Measurements from ENCODE around the gene MXD4. TPM values are rescaled to one million over a fixed set of nuclear protein-coding genes. Genes with fewer than 3 reads are reported as not detected.

Gene MXD4
- total and polyA plus RNA-seq, 12 donors: 13.9 to 245 (median 96.4) TPM

GRCh38 chr4:2288051-2288541 is 26.2 kb upstream of the MXD4 start:
- H3K4me1 ChIP-seq (replicated peaks in 1 of 2): peaks cover 8 to 12% of the 10 kb centered on the region in 2 donors
- H3K36me3 ChIP-seq (replicated peaks in 1 of 2): no peaks in the 10 kb centered on the region
- peak in 4 of 7 donors; percentile 1 to 28 (median 8) for DNase-seq
- intact Hi-C loops (cut with DNase I): no loop called here
- H3K9me3 ChIP-seq (replicated peaks in 1 of 3): no peaks in the 10 kb centered on the region
- 83 to 91% (median 88%) methylated on average over 6 to 10 of the region's 10 CpGs for WGBS, 4 donors
- no peak for TF ChIP-seq POLR2A (IDR thresholded peaks at IDR 0.05)
- TF ChIP-seq CTCF (IDR thresholded peaks at IDR 0.05): no peak
- H3K4me3 ChIP-seq: no peak overlapping the region
- no peaks in the 10 kb centered on the region for H3K27me3 ChIP-seq
- no peak overlapping the region for H3K27ac ChIP-seq

- intact Hi-C loops (cut with DNase I): no loop called here
- Histone ChIP-seq H3K4me3 (no peak overlapping the region), H3K27me3 (no peaks in the 10 kb centered on the region), H3K4me1 (replicated peaks in 1 of 2) (peaks cover 3 to 7% of the 10 kb centered on the region in 2 donors), H3K9me3 (replicated peaks in 1 of 3) (no peaks in the 10 kb centered on the region), H3K27ac (no peak overlapping the region), H3K36me3 (replicated peaks in 1 of 2) (no peaks in the 10 kb centered on the region)
- TF ChIP-seq CTCF (IDR thresholded peaks at IDR 0.05): no peak
- no peak for TF ChIP-seq POLR2A (IDR thresholded peaks at IDR 0.05)
- peak in 1 of 7 donors; percentile 11 for DNase-seq
- WGBS, 4 donors: 88 to 93% (median 90%) methylated on average over 9 of the region's 9 CpGs
These were observed 25.6 kb upstream of the MXD4 start for GRCh38 chr4:2287594-2287915.

GRCh38 chr4:2286904-2287593 is 25.1 kb upstream of the MXD4 start:
- 79 to 92% (median 85%) methylated on average over 11 to 19 of the region's 19 CpGs for WGBS, 4 donors
- no peaks in the 10 kb centered on the region for H3K27me3 ChIP-seq
- intact Hi-C loops (cut with DNase I): no loop called here
- H3K9me3 ChIP-seq (replicated peaks in 1 of 3): no peaks in the 10 kb centered on the region
- H3K4me1 ChIP-seq (replicated peaks in 1 of 2): peaks cover 0 to 2% of the 10 kb centered on the region in 2 donors
- H3K36me3 ChIP-seq (replicated peaks in 1 of 2): no peaks in the 10 kb centered on the region
- H3K4me3 ChIP-seq: no peak overlapping the region
- no peak overlapping the region for H3K27ac ChIP-seq
- TF ChIP-seq CTCF (IDR thresholded peaks at IDR 0.05): no peak
- TF ChIP-seq POLR2A (IDR thresholded peaks at IDR 0.05): no peak
- peak in 3 of 7 donors; percentile 2 to 8 (median 7) for DNase-seq

- Histone ChIP-seq H3K9me3 (replicated peaks in 1 of 3) (no peaks in the 10 kb centered on the region), H3K4me1 (replicated peaks in 1 of 2) (no peaks in the 10 kb centered on the region), H3K27ac (no peak overlapping the region), H3K4me3 (no peak overlapping the region), H3K36me3 (replicated peaks in 1 of 2) (no peaks in the 10 kb centered on the region), H3K27me3 (no peaks in the 10 kb centered on the region)
- TF ChIP-seq CTCF (IDR thresholded peaks at IDR 0.05) (no peak), POLR2A (IDR thresholded peaks at IDR 0.05) (no peak)
- intact Hi-C loops (cut with DNase I): no loop called here
- peak in 3 of 7 donors; percentile 5 to 13 (median 6) for DNase-seq
- 75 to 89% (median 83%) methylated on average over 5 to 27 of the region's 27 CpGs for WGBS, 4 donors
These were observed 23.9 kb upstream of the MXD4 start for GRCh38 chr4:2285613-2286381.

Data from adrenal gland (tissue), 12 donors.